ENCODE measurements around the gene GALK2. TPM values are rescaled to one million over a fixed set of nuclear protein-coding genes. Genes with fewer than 3 reads are reported as not detected.

Gene GALK2
- total RNA-seq, 1 experiment from 2014 or later: 13.7 TPM

GRCh38 chr15:49190586-49190985 is 20.5 kb downstream of the GALK2 start:
- Histone ChIP-seq H4K5ac (ENCODE audit: insufficient read length, low read depth, low read length) (no peak overlapping the region), H2AFZ (ENCODE audit: low read length) (no peak overlapping the region), H2BK15ac (ENCODE audit: low read depth, low read length) (no peak overlapping the region), H2BK120ac (ENCODE audit: low read depth, low read length, poor library complexity, severe bottlenecking) (no peak overlapping the region), H3K56ac (ENCODE audit: insufficient read length, low read depth, low read length) (no peak overlapping the region), H3K79me1 (ENCODE audit: insufficient read depth, low read depth, low read length, poor library complexity, severe bottlenecking) (no peaks in the 10 kb centered on the region), H2BK20ac (ENCODE audit: low read depth, low read length, poor library complexity, severe bottlenecking) (no peak overlapping the region), H3K18ac (ENCODE audit: insufficient read length, low read depth, low read length) (no peak overlapping the region), H4K20me1 (ENCODE audit: control insufficient read depth, insufficient read depth, insufficient read length) (no peaks in the 10 kb centered on the region), H2BK5ac (ENCODE audit: insufficient read length, low read length) (no peak overlapping the region), H3K4me1 (ENCODE audit: insufficient read depth, low read length) (no peaks in the 10 kb centered on the region; the same call in 1 of the 2 replicates), H3K27ac (ENCODE audit: insufficient read length, low read depth, low read length) (no peak overlapping the region), H3K4me2 (ENCODE audit: insufficient read depth, insufficient read length, low read length) (no peak overlapping the region), H2BK12ac (ENCODE audit: insufficient read length, low read depth, low read length) (no peak overlapping the region), H4K91ac (ENCODE audit: insufficient read length, low read depth, low read length) (no peak overlapping the region), H3T11ph (ENCODE audit: low read length) (no peak overlapping the region), H3K14ac (ENCODE audit: insufficient read depth, low read length) (no peak overlapping the region), H2AK5ac (ENCODE audit: insufficient read length, low read length) (no peak overlapping the region), H3K23me2 (ENCODE audit: insufficient read length, low read depth, low read length, poor library complexity, severe bottlenecking) (no peaks in the 10 kb centered on the region), H3K79me2 (ENCODE audit: insufficient read depth, low read length) (no peaks in the 10 kb centered on the region), H3K23ac (ENCODE audit: insufficient read length, low read depth, low read length) (no peak overlapping the region), H3K9ac (ENCODE audit: extremely low read depth, insufficient read length, low read length) (no peak overlapping the region), H3K27me3 (ENCODE audit: insufficient read depth, low read length) (no peaks in the 10 kb centered on the region), H3K9me3 (ENCODE audit: control insufficient read depth, low read depth, low read length) (no peaks in the 10 kb centered on the region), H4K8ac (replicated peaks; ENCODE audit: insufficient read length, low read depth, low read length) (no peak overlapping the region), H3K4ac (ENCODE audit: low read depth, low read length) (no peak overlapping the region)
- 0 out of 7 replicates have a peak overlapping the region, but pooled peaks of 1 of the 3 experiments have one; percentile 37 for H3K27ac Mint-ChIP-seq
- peaks cover 26 to 29% of the 10 kb centered on the region in 2 experiments for H3K4me1 Mint-ChIP-seq
- TF ChIP-seq, protein P1, sequence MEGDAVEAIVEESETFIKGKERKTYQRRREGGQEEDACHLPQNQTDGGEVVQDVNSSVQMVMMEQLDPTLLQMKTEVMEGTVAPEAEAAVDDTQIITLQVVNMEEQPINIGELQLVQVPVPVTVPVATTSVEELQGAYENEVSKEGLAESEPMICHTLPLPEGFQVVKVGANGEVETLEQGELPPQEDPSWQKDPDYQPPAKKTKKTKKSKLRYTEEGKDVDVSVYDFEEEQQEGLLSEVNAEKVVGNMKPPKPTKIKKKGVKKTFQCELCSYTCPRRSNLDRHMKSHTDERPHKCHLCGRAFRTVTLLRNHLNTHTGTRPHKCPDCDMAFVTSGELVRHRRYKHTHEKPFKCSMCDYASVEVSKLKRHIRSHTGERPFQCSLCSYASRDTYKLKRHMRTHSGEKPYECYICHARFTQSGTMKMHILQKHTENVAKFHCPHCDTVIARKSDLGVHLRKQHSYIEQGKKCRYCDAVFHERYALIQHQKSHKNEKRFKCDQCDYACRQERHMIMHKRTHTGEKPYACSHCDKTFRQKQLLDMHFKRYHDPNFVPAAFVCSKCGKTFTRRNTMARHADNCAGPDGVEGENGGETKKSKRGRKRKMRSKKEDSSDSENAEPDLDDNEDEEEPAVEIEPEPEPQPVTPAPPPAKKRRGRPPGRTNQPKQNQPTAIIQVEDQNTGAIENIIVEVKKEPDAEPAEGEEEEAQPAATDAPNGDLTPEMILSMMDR (conservative IDR thresholded peaks at IDR 0.05): no peak
- WGBS (ENCODE audit: extremely low coverage, insufficient read length, low lambda C conversion rate): no CpG with 5 or more reads among the region's 2 CpGs
- no peak for DNase-seq
- H3K36me3 Mint-ChIP-seq (ENCODE audit: insufficient read depth in 1 of 3, low read depth in 3 of 3): peaks cover 0 to 2% (median 0%) of the 10 kb centered on the region in 3 experiments; a peak in 3 of 7 replicates
- no peak overlapping the region for H3K4me3 Mint-ChIP-seq
- H3K9me3 Mint-ChIP-seq: no peaks in the 10 kb centered on the region; a peak in 1 of 5 replicates
- no peaks in the 10 kb centered on the region for H3K27me3 Mint-ChIP-seq (ENCODE audit: low read depth)
